ENCODE results near the gene NCAPD3. TPM values are rescaled to one million over a fixed set of nuclear protein-coding genes. Genes with fewer than 3 reads are reported as not detected.

The NCAPD3 gene
- total and polyA plus RNA-seq, 4 donors: 3.9 to 14.0 (median 10.0) TPM

DNA sequence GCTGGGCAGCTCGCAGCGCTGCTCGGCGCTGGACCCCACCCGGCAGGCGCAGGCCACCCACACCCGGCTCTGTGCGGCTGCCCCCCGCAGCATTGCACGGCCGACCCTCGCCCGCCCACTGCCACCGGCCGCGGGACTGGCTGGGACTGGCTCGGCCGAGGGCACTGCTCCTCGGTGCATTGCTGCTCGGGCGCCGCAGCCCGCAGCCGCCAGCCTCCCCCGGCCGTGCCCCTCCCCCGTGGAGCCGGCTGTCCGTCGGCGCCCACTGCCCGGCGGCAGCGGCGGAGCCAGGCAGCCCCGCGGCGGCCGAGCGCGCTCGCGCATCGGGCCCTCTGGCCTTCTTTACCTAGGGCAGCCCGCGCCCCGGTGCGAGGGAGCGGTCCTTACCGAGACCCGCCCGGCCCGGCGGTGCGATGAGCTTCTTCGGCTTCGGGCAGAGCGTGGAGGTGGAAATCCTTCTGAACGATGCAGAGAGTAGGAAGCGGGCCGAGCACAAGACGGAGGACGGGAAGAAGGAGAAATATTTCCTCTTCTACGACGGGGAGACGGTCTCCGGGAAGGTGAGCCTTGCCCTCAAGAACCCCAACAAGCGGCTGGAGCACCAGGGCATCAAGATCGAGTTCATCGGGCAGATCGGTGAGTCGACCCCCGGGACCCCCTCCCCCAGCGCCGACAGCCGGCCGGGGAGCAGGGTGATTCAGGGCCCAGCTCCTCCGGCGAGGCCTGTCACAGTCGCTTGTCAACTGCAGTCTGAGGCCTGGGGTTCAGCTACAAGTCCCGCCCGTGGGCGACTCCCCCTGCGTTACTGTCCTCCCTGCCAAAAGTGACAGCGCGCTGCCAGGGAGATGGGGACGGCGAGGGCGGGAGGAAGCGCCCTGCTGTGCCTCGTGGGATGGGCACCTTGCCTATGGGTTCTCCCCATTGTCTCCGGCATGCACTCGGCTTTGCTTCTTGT is 1.2 kb upstream of the NCAPD3 start:
- Histone ChIP-seq H3K4me3 (ENCODE audit: low read length in 2 of 2) (peak overlapping the region; percentile 73 to 79), H3K27me3 (ENCODE audit: control insufficient read depth in 1 of 2, insufficient read depth in 2 of 2, low read length in 1 of 2) (no peaks in the 10 kb centered on the region), H3K36me3 (ENCODE audit: control insufficient read depth in 1 of 2, insufficient read depth in 2 of 2, low read length in 1 of 2) (no peaks in the 10 kb centered on the region), H3K9me3 (ENCODE audit: control insufficient read depth, low read length) (no peaks in the 10 kb centered on the region), H3K27ac (ENCODE audit: low read depth in 1 of 2, low read length in 2 of 2) (peak overlapping the region in 1 of 2 donors; percentile 46), H3K4me1 (ENCODE audit: control insufficient read depth in 1 of 2, insufficient read depth in 2 of 2, low read length in 2 of 2) (peaks cover 0 to 5% of the 10 kb centered on the region in 2 donors)
- intact Hi-C loops (cut with DNase I): loop anchor here in 1 of 2 donors (10.0 kb wide), 1 partner anchor 170 kb away; no protein-coding TSS in a partner anchor
- ATAC-seq (ENCODE audit: low FRiP score) (peak; percentile 63), DNase-seq (peak; percentile 81 to 85)
- whole genome bisulfite sequencing, 2 donors: 0 to 1% methylated on average over 82 to 93 of the region's 93 CpGs

DNA sequence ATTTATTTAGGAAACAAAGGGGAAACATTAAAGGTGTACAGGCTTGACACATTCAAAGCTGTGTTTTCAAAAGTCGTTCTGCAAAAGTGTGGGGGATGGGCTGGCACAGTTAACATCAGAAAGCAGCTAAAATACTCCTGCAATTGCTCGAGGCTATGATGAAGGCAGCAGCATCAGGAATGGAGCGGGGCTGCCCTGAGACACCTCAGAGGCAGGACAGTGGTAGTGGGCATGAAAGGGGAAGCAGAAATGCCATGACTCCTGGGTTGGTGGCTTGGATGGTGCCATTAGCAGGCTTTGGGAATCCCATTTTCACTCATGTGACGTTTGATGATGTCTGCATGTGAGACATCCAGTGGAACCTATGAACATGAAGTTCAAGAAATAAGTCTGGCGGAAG is 646 bp downstream of the NCAPD3 start:
- no peaks in the 10 kb centered on the region for H3K9me3 ChIP-seq (ENCODE audit: control insufficient read depth, low read length)
- no peaks in the 10 kb centered on the region for H3K27me3 ChIP-seq (ENCODE audit: control insufficient read depth in 1 of 2, insufficient read depth in 2 of 2, low read length in 1 of 2)
- H3K27ac ChIP-seq (ENCODE audit: low read depth in 1 of 2, low read length in 2 of 2): no peak overlapping the region
- H3K4me3 ChIP-seq (ENCODE audit: low read length in 2 of 2): peak overlapping the region; percentile 48 to 61
- intact Hi-C loops (cut with DNase I): loop anchor here in 1 of 2 donors (10.0 kb wide), 1 partner anchor 168 kb away; no protein-coding TSS in a partner anchor
- DNase-seq (no peak), ATAC-seq (ENCODE audit: low FRiP score) (no peak)
- peaks cover 0 to 4% of the 10 kb centered on the region in 2 donors for H3K36me3 ChIP-seq (ENCODE audit: control insufficient read depth in 1 of 2, insufficient read depth in 2 of 2, low read length in 1 of 2)
- peaks cover 0 to 5% of the 10 kb centered on the region in 2 donors for H3K4me1 ChIP-seq (ENCODE audit: control insufficient read depth in 1 of 2, insufficient read depth in 2 of 2, low read length in 2 of 2)
- WGBS, 2 donors: 6% methylated on average over 5 of the region's 5 CpGs

DNA sequence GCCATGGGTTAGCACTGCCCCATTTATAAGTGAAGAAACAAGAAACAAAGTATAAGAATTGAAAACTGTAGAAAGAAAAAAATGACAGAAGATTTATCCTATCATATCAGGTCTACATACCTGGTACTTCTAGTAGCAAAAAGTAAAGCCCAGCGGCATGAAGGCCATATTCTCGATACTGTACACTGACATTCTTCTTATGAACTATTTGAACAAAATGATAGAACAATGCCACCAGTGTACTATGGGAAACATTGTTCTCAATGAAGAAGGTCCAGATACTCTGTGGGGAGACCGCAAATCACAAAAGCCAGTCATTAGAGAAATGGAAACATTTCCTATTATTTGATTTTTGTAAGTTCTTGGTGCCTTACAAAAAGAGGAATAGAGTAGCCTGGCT is 7.0 kb downstream of the NCAPD3 start:
- no peaks in the 10 kb centered on the region for H3K27me3 ChIP-seq (ENCODE audit: control insufficient read depth in 1 of 2, insufficient read depth in 2 of 2, low read length in 1 of 2)
- ATAC-seq (ENCODE audit: low FRiP score) (no peak), DNase-seq (no peak)
- intact Hi-C loops (cut with DNase I): no loop called here
- H3K27ac ChIP-seq (ENCODE audit: low read depth in 1 of 2, low read length in 2 of 2): no peak overlapping the region
- 95 to 97% methylated on average over 3 of the region's 3 CpGs for WGBS, 2 donors
- no peaks in the 10 kb centered on the region for H3K4me1 ChIP-seq (ENCODE audit: control insufficient read depth in 1 of 2, insufficient read depth in 2 of 2, low read length in 2 of 2)
- H3K36me3 ChIP-seq (ENCODE audit: control insufficient read depth in 1 of 2, insufficient read depth in 2 of 2, low read length in 1 of 2): peaks cover 0 to 4% of the 10 kb centered on the region in 2 donors
- H3K4me3 ChIP-seq (ENCODE audit: low read length in 2 of 2): no peak overlapping the region
- H3K9me3 ChIP-seq (ENCODE audit: control insufficient read depth, low read length): no peaks in the 10 kb centered on the region

DNA sequence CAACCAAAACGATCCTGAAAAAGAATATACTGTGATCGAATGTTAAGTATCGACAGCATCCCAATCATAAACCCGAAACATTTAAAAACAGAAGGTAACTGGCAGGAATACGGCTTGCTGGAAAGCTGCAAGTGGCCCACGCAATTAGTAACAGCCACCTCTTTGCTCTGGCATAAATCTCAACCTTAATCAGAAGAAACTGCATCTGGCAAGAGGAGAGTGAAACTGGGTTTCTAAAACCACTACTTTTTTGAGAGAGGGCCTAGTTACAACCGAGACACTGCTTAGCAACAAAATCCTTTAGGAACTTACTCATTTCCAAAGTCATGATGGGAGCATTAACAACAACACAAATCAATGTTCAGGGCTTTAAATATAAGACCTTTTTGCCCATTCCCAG is 7.9 kb downstream of the NCAPD3 start:
- no peak for ATAC-seq (ENCODE audit: low FRiP score)
- 75 to 81% methylated on average over 7 of the region's 7 CpGs for WGBS, 2 donors
- DNase-seq: no peak

DNA sequence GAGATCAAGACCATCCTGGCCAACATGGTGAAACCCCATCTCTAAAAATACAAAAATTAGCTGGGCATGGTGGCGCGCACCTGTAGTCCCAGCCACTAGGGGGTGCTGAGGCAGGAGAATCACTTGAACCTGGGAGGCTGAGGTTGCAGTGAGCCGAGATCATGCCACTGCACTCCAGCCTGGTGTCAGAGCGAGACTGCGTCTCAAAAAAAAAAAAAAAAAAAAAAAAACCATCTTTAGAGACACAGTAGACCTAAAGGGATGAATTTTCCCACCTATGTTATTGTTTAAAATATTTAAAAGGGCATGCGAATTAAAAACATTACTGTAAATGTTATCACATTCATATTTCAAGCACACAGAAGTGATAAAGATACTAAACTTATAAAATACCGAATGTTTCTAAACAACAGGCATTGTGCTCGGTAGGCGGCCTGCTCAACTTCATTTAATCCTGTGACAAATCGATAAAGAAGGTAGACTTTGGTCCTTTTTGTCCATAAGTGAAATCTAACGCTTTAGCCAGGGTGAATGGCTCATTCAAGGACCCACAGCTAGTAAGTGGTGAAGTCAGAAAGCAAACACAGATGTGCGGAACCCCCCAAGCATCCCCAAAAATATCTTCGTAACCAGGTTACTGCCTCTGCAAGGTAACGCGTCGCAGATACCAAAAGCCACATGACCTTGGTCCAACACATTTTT is 16.1 kb downstream of the NCAPD3 start:
- H3K4me3 ChIP-seq (ENCODE audit: low read length in 2 of 2): no peak overlapping the region
- H3K4me1 ChIP-seq (ENCODE audit: control insufficient read depth in 1 of 2, insufficient read depth in 2 of 2, low read length in 2 of 2): no peaks in the 10 kb centered on the region
- peak in 1 of 2 donors; percentile 56 for DNase-seq
- intact Hi-C loops (cut with DNase I): no loop called here
- H3K27me3 ChIP-seq (ENCODE audit: control insufficient read depth in 1 of 2, insufficient read depth in 2 of 2, low read length in 1 of 2): no peaks in the 10 kb centered on the region
- H3K9me3 ChIP-seq (ENCODE audit: control insufficient read depth, low read length): no peaks in the 10 kb centered on the region
- WGBS, 2 donors: 84 to 87% methylated on average over 16 of the region's 16 CpGs
- ATAC-seq (ENCODE audit: low FRiP score): no peak
- peaks cover 5 to 7% of the 10 kb centered on the region in 2 donors for H3K36me3 ChIP-seq (ENCODE audit: control insufficient read depth in 1 of 2, insufficient read depth in 2 of 2, low read length in 1 of 2)
- no peak overlapping the region for H3K27ac ChIP-seq (ENCODE audit: low read depth in 1 of 2, low read length in 2 of 2)

More for the DNA sequence above, 7.9 kb downstream of the NCAPD3 start:
- no peak overlapping the region for H3K4me3 ChIP-seq (ENCODE audit: low read length in 2 of 2)
- H3K36me3 ChIP-seq (ENCODE audit: control insufficient read depth in 1 of 2, insufficient read depth in 2 of 2, low read length in 1 of 2): peaks cover 0 to 4% of the 10 kb centered on the region in 2 donors
- no peak overlapping the region for H3K27ac ChIP-seq (ENCODE audit: low read depth in 1 of 2, low read length in 2 of 2)
- H3K4me1 ChIP-seq (ENCODE audit: control insufficient read depth in 1 of 2, insufficient read depth in 2 of 2, low read length in 2 of 2): no peaks in the 10 kb centered on the region
- H3K27me3 ChIP-seq (ENCODE audit: control insufficient read depth in 1 of 2, insufficient read depth in 2 of 2, low read length in 1 of 2): no peaks in the 10 kb centered on the region
- intact Hi-C loops (cut with DNase I): no loop called here
- no peaks in the 10 kb centered on the region for H3K9me3 ChIP-seq (ENCODE audit: control insufficient read depth, low read length)

DNA sequence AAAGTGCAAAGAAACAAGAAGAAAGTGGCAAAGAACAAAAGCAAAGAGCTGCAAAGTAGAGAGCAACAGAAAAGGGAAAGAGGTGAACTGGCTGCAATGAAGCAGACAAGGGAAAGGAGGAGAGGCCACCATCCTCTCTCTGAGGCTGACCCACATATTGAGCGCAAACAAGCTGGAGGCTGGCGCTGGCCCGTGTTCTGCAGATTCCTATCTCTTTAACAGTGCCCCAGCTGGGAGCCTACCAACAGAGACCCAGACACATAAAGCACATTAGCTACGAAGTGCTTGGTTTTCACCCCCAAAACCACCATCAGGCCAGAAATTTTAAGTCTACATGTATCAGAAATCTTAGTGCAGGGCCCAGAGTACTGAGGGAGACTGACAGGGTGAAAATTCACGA is 17.6 kb downstream of the NCAPD3 start:
- Histone ChIP-seq H3K4me1 (ENCODE audit: control insufficient read depth in 1 of 2, insufficient read depth in 2 of 2, low read length in 2 of 2) (no peaks in the 10 kb centered on the region), H3K27me3 (ENCODE audit: control insufficient read depth in 1 of 2, insufficient read depth in 2 of 2, low read length in 1 of 2) (no peaks in the 10 kb centered on the region), H3K9me3 (ENCODE audit: control insufficient read depth, low read length) (no peaks in the 10 kb centered on the region), H3K27ac (ENCODE audit: low read depth in 1 of 2, low read length in 2 of 2) (no peak overlapping the region), H3K36me3 (ENCODE audit: control insufficient read depth in 1 of 2, insufficient read depth in 2 of 2, low read length in 1 of 2) (peaks cover 5 to 7% of the 10 kb centered on the region in 2 donors), H3K4me3 (ENCODE audit: low read length in 2 of 2) (no peak overlapping the region)
- intact Hi-C loops (cut with DNase I): no loop called here
- ATAC-seq (ENCODE audit: low FRiP score): no peak
- 94 to 95% methylated on average over 5 of the region's 5 CpGs for WGBS, 2 donors
- DNase-seq: no peak

DNA sequence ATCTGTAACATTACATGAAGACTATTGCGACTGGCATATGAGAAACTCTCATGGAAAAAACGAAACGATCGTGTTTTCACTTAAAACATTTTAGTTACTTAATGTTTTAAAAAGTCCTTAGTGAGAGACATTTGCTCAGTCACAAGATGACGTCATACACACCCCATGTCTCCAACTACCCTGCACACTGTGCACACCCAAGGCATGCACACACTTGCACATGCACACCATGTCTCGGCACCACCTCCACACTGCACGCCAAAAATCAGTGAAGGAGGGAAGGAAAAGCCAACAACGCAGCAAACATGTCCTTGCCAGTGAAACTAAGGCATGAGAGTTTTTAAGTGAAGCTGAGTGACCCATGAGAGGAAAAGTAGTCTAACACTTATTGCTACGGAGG is 18.0 kb downstream of the NCAPD3 start:
- WGBS, 2 donors: 91 to 93% methylated on average over 9 of the region's 9 CpGs
- DNase-seq (no peak), ATAC-seq (ENCODE audit: low FRiP score) (no peak)
- no peak overlapping the region for H3K4me3 ChIP-seq (ENCODE audit: low read length in 2 of 2)
- no peaks in the 10 kb centered on the region for H3K27me3 ChIP-seq (ENCODE audit: control insufficient read depth in 1 of 2, insufficient read depth in 2 of 2, low read length in 1 of 2)
- H3K36me3 ChIP-seq (ENCODE audit: control insufficient read depth in 1 of 2, insufficient read depth in 2 of 2, low read length in 1 of 2): peaks cover 5 to 7% of the 10 kb centered on the region in 2 donors
- H3K9me3 ChIP-seq (ENCODE audit: control insufficient read depth, low read length): no peaks in the 10 kb centered on the region
- intact Hi-C loops (cut with DNase I): no loop called here
- H3K4me1 ChIP-seq (ENCODE audit: control insufficient read depth in 1 of 2, insufficient read depth in 2 of 2, low read length in 2 of 2): no peaks in the 10 kb centered on the region
- no peak overlapping the region for H3K27ac ChIP-seq (ENCODE audit: low read depth in 1 of 2, low read length in 2 of 2)

DNA sequence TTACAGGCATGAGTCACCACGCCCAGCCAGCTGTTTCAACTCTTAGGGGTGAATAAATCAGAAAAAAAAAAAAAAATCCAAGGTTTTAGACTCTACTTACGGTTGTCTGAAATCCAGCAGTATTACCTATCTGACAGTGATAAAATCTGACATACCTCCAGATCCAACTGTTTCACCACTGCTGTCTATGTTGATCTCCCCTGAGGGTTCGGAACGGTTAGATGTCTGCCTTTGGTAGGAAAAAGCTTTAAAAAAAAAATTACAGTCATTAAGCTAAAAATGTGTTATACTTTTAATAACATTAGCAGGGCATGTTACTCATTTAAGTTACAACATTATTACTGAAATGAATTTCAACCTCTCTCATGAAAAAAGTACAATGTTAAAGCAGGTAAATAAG is 21.1 kb downstream of the NCAPD3 start:
- Histone ChIP-seq H3K4me1 (ENCODE audit: control insufficient read depth in 1 of 2, insufficient read depth in 2 of 2, low read length in 2 of 2) (no peaks in the 10 kb centered on the region), H3K27me3 (ENCODE audit: control insufficient read depth in 1 of 2, insufficient read depth in 2 of 2, low read length in 1 of 2) (no peaks in the 10 kb centered on the region), H3K9me3 (ENCODE audit: control insufficient read depth, low read length) (no peaks in the 10 kb centered on the region), H3K36me3 (ENCODE audit: control insufficient read depth in 1 of 2, insufficient read depth in 2 of 2, low read length in 1 of 2) (peaks cover 5 to 7% of the 10 kb centered on the region in 2 donors), H3K27ac (ENCODE audit: low read depth in 1 of 2, low read length in 2 of 2) (no peak overlapping the region), H3K4me3 (ENCODE audit: low read length in 2 of 2) (no peak overlapping the region)
- WGBS, 2 donors: 92 to 93% methylated on average over 4 of the region's 4 CpGs
- DNase-seq: no peak
- intact Hi-C loops (cut with DNase I): no loop called here
- no peak for ATAC-seq (ENCODE audit: low FRiP score)
